IPS DF 4.7 (cell line): ENCODE data around the gene ZNFX1.
"Not testable (repeated sequence)": the region's sequence is repeated elsewhere in the genome, so short reads cannot be mapped to it uniquely, and the experiment has no call there.

Experiments
- DNase-seq: peaks from one replicate; pipeline ENCODE4 v3.0.0-alpha.2; 2013; ENCODE audit warnings: low spot score; ENCODE audit errors: extremely low read depth

Gene ZNFX1

GRCh38 chr20:49278036-49278817 lies at the start of gene ZNFX1:
ZNFX1 (minus strand) TSS chr20:49278057; CDS start chr20:49275839, 2,218 bp downstream.
- peak; percentile 88 for DNase-seq

- no peak for DNase-seq
Observed at GRCh38 chr20:49326026-49326425, 48.2 kb upstream of the ZNFX1 start.

- DNase-seq, result no peak
Observed at GRCh38 chr20:49324306-49324705, 46.4 kb upstream of the ZNFX1 start.

- no peak for DNase-seq
Observed at GRCh38 chr20:49323622-49324238, 45.9 kb upstream of the ZNFX1 start.

- peak; percentile 44 for DNase-seq
Observed at GRCh38 chr20:49320460-49320859, 42.6 kb upstream of the ZNFX1 start.

DNA sequence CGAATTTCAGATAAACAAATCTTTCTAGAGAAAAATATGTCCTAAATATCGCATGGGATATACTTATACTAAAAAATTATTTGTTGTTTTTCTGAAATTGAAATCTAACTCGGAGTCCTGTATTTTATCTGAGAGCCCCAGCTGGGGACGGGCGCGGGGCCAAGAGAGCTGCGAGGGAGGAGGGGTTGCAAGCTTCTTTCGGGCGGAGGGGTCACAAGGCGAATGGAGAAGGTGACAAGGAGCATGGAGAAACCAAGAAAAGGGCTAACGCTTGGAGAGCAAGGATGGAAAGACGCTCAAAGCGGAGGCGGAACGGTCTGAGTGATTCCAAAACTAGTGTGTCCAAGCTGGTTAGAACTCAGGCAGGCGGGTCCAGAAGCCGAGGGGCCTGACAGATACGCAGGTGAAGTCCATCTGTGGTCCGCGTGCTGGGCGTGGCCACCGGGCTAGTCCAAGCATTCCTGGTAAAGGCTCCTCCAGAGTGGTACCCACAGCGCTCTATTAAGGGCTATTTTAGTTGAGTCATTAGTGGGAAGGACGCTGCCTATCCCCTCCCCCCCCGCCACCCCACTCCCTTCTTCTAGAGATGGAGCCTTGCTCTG lies 41.5 kb upstream of the ZNFX1 start:
- DNase-seq, result no peak

DNA sequence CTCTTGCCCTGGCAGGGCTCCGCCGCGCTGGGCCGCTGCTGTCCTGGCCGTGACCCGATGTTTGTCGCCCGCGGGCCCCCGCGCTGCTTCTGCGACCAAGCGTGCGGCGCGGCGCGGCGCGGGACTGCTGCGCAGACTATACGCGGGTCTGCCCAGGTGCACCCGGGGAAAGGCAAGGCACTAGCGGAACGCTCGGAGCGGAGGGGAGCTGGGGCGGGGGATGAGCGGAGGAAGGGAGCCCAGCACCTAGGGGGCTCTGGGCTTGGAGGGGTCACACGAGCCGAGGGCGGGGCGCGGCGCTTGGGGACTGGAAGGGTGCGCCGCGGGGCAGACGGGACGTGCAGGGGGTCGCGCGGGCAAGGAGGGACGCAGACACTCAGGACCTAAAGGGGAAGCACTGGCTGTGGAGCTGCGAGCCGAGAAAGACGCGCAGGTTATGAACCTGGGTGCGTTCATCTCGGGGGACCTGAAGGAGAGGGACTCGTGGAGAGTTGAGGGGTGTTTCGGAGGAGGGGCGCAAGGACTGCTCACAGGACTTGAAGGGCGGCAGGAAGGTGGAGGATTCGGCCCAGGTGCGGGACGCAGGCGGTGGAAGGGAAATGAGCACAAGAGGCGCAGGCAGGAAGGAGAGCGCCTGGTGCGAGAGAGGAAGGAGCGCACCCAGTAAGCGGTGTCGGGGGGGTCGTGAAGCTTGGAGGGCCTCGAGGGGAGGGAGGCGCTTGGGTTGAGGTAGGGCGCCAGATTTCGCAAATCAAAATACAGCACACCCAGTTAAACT lies 40.8 kb upstream of the ZNFX1 start:
- no peak for DNase-seq

DNA sequence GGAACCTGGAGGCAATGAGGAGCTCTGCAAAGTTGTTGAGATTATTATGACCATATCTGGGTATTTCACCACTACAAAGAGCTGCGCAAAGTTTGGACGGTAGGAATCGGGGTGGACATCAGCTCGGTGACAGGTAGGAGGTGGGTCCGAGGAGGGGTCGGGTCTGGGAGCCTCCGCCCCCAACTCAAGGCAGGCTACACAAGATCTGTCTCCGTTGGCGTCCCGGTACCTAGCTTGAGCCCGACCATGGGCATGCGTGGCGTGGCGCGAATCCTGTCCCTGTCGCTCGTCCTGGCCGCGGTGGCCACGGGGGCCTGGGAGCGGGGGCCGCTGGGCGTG lies 40.2 kb upstream of the ZNFX1 start:
- no peak for DNase-seq

GRCh38 chr20:49316704-49317103 lies 38.8 kb upstream of the ZNFX1 start:
- no peak for DNase-seq

- DNase-seq, result no peak
Observed at GRCh38 chr20:49315580-49315979, 37.7 kb upstream of the ZNFX1 start.

GRCh38 chr20:49314052-49314451 lies 36.2 kb upstream of the ZNFX1 start:
- not testable (repeated sequence) for DNase-seq

DNA sequence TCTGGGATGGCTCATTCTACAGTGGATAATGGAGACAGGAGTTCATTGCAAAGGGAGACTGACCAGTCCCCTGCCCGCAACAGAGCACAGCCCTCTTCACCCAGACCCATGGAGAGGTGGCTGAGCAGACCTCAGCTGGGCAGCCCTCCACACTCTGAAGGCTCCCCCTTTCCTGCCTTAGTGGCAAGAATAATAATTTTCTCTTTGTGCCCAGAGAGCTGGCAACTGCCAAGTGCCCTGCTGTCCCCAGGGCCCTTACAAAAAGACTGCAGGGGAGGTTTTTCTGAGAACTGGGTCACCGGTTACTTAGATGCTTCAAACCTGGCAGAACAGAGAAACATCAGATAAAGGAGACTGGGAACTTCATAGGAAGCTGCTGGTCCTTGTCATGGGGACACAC lies 35.4 kb upstream of the ZNFX1 start:
- DNase-seq, result no peak

DNA sequence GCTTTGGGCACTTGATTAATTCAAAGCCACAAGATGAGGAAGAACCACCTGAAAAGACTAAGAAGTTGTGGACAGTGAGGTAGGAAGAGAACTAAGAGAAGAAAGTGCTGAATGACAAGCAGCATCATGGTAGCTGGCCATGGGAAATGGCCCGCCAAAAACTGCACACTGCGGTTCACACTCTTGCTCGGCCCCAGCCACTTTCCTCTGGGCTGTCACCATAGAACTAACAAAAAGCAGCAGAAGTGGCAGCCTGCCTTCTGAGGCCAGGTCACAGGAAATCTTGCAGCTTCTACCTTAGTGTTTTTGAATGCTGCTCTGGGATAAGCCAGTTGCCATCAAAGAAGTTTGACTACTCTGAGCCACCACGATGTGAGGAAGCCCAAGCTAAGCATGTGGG lies 34.8 kb upstream of the ZNFX1 start:
- no peak for DNase-seq

DNA sequence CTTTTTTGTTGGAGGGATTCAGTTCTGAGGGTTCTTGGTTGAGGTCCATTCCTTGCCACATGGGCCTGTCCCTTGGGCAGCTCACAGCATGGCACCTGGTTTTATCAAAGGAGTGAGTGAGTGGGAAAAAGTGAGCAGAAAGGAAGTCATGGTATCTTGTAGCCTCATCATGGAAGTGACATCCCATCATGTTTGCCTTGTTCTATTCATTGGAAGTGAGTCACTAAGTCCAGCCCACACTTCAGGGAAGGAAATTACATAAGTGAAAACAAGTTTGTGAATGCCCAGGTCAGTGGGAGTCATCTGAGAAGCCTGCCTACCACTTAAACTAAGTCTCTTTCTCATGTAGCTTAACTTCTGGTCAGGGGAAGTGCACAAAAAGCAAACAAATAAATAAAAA lies 32.8 kb upstream of the ZNFX1 start:
- no peak for DNase-seq

- DNase-seq, result no peak
Observed at GRCh38 chr20:49308875-49309274, 31.0 kb upstream of the ZNFX1 start.

DNA sequence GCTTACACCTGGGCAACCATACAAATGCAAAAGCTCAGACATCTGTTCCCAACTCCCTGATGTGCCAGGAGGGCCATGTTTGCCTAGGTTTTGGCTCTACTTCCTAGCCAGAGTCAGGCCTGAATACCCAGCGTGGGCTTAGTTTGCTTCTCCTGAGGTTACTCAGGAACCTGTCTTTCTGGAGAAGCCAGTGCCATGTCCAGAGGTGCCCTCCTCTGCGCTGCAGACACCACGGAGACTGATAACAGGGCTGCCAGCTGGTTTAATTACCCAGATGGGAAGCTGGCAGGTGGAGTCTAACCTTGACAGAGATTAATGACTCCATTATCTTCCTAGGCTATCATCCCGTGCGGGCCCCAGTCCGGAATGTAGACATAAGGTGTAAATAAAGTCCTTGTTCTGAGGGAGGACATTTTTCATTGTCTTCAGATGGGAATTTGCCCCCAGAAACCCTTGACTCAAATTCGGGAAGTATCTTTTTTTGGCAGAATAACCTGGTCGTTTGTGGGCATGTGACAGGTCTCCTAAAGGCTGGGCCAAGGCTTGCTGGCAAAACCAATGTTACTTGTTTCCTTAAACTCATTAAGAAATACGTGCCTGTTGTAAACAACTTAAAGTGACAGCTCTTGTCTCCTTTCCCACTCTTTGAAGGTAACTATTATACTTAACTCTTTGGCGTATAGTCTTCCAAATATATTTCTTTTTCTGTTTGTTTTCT lies 29.2 kb upstream of the ZNFX1 start:
- DNase-seq, result no peak

DNA sequence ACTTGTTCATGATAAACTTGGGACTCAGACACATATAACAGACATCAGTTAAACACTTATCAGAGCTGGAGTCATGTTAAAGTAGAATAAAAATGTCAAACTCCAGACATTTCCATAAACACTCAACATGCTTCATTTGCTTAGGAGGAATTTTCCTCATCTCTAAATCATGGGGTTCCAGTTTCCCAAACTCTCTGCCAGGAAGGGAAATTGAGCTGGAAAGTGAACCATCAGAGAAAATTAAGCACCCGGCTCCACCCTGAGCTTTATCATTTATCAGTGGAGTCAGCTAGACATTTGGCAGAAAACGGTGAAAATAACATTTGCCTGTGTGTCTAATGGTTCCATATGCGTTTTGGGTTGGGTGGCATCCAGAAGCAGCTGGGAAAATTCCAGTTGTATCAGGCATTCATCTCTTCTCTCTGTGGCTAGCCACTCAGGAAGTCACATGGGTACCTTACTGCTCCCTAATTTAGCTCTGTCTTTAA lies 25.3 kb upstream of the ZNFX1 start:
- no peak for DNase-seq

- DNase-seq, result no peak
Observed at GRCh38 chr20:49297605-49298530, 20.0 kb upstream of the ZNFX1 start.

GRCh38 chr20:49294002-49294654 lies 16.3 kb upstream of the ZNFX1 start:
- DNase-seq, result not testable (repeated sequence)

DNA sequence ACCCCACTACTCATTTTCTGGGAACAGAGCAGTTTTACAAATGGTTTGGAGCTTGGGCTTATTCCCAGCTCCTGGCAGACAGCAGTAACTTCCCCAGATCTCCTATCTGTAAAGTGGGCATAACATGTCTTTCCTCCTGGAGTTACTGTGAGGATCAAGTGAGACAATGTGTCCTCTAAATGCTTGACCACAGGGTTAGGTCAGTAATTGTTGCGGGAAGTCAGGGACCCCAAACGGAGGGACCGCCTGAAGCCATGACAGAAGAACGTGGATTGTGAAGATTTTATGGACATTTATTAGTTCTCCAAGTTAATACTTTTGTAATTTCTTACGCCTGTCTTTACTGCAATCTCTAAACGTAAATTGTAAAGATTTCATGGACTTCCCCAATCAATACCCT lies 15.3 kb upstream of the ZNFX1 start:
- DNase-seq, result no peak
